ENCODE data around the gene ENAM.
"Not testable (repeated sequence)": the region's sequence is repeated elsewhere in the genome, so short reads cannot be mapped to it uniquely, and the experiment has no call there.

Gene ENAM

GRCh38 chr4:70627620-70628019 is 924 bp upstream of the ENAM start:
- DNase-seq, result no peak

- no peak for DNase-seq
These were observed 1.0 kb downstream of the ENAM start for GRCh38 chr4:70629469-70630090.

DNA sequence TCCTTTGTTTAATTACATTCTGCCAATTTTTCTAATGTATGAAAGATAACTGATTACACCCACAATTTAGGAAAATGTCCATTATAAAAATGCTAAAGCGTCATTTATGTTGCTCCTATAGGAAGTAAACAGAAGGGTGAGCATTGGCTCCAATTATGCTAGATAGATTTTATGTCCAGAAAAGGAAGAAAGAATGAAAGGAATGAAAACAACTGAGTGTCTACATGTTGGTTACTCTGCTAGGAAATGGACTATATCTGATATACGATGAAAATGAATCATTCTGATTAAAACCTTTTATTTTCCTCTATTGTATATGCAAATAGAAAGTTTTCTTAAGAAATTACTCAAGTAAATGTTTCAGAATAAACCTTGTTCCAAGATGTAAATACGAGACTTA is 1.6 kb downstream of the ENAM start:
- no peak for DNase-seq

- DNase-seq, result no peak
These were observed 3.5 kb downstream of the ENAM start for GRCh38 chr4:70632028-70632427.

GRCh38 chr4:70634482-70634881 is 5.9 kb downstream of the ENAM start:
- DNase-seq, result no peak

DNA sequence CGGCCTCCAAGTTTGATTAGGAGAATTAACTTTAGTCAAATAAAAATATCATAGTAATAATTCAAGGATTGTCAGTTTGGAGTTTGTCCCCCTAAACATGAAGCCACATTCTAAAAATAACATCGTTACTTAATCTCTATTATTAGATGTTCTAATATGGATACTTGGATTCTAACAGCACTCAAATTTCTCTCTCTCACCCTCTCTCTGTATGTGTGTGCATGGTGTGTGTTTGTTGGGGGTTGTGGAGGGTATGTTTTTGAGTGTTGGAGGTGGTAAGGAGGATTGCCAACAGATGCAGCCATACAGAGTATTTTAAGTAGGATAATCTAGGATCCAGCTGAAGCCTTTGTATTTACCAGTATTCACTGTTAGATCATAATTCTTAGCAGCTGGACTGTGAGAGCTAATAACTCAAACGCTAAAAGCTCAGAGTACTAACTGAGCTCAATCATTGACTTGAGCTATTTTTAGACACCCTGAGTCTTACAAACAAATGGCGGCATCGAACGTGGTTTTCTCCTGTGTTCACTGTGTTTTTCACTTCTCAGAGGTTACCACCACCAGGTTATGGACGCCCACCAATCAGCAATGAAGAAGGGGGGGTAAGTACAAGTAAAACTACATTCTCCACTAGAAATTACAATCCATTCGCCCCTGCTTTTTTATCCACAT is 8.8 kb downstream of the ENAM start:
- no peak for DNase-seq

- no peak for DNase-seq
These were observed 11.6 kb downstream of the ENAM start for GRCh38 chr4:70640192-70640591.

GRCh38 chr4:70650741-70651140 is 22.2 kb downstream of the ENAM start:
- not testable (repeated sequence) for DNase-seq

GRCh38 chr4:70651864-70652506 is 23.4 kb downstream of the ENAM start:
- no peak for DNase-seq

GRCh38 chr4:70654605-70655011 is 26.1 kb downstream of the ENAM start:
- DNase-seq, result no peak

GRCh38 chr4:70657326-70657725 is 28.8 kb downstream of the ENAM start:
- DNase-seq, result no peak

- DNase-seq, result no peak
These were observed 29.9 kb downstream of the ENAM start for GRCh38 chr4:70658418-70658817.

DNA sequence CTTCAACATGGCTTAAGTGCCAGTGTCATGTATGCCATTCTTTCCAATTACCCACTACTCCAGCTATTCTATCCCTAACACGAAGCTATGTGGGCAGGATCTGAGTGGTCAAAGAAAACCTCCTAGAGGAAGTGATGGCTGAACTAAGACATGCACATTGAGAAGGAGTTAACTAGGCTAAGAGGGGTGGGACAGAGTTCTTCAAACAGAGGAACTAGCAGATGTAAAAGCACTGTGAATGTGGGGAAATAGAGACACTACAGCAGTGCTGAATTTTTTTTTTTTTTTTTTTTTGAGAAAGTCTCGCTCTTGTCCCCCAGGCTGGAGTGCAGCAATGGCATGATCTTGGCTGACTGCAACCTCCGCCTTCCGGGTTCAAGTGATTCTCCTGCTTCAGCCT is 31.6 kb downstream of the ENAM start:
- DNase-seq, result no peak

DNA sequence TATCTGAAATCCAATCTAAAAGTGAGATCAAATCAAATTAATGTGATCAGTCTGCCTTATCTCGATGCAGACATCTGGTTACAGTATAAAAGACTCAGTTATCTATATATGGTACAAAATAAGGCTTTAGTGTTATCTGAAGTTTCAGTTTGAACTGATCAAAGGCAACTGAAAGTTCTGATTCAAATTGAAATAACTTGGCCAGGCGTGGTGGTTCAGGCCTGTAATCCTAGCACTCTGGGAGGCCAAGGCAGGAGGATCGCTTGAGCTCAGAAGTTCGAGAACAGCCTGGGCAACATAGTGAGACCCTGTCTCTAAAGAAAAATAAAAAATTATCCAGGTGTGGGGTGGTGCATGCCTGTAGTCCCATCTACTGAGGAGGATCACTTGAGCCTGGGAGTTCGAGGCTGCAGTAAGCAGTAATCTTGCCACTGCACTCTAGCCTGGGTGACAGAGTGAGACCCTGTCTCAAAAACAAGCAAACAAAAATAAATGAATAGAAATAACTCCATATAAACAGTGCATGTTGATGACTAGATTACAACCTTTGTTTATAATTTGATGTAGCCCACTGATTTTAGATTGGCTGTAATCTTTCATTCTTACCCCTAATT is 32.9 kb downstream of the ENAM start:
- not testable (repeated sequence) for DNase-seq

GRCh38 chr4:70666369-70666768 is 37.8 kb downstream of the ENAM start, which contains the start of gene JCHAIN:
TSS of gene JCHAIN (minus strand) at chr4:70666508. CDS start at chr4:70666490, 18 bp downstream.
- DNase-seq, result no peak

DNA sequence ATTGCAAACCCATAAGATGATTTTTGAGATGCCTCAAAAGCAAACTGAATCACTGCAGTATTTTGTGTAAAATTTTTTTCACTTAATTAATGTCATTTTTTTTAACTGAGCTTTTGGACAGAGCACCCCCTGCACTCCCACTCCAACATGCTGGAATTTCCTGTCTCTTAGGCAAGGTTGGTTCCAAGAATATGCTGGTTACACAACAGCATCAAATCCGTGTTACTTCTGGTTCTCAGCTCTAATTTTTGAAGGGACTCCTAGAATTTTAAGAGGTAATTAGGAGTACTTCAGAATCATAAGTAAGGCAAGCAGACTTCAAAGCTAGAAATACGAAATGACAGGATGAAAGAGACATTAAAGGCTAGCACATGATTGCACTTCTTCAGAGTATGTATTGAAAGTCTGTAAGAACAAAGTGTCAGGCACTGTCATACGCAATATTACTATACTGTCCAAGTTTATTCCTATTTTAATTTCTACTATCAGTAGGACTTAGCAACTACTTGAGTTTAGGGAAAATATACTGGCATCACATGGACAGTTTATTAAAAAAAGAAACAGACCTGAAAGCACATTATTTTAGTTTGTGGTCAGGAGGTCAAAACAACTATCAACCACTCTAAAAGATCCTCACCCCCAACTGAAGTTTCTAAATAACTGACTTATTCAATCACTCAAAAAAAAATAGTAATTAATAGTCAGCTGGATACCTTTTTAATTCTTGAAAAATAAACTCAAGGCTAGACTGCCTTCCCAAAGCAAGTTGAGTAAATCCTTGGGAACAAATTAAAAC is 39.4 kb downstream of the ENAM start:
- no peak for DNase-seq

DNA sequence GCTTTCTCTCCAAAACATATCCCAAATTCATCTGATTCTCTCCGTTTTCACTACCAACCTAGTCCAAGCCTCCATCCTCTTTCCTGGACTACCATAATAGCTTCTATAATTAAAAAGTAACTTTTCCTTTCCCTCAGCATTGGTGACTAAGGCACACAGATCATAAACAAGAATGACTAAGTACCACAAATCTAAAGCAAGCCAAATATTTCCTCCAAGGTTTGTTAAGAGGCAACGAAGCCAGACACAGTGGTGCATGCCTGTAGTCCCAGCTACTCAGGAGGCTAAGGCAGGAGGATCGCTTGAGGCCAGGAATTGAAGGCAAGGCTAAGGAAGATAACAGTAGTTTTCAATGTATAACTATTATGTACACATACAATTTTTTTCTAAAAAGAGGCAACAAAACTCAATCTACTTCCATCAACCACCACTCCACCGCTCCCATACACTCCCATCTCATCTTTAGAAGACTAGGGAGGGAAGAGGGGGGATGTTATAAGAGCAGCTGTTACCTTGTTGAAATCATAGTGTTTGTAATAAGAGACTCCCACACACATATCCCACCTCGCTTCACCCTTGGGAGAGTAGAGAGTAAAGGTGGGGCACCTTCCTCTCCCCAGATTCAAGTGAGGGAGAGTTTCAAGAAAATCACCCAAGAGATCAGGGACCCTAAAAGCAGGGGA is 41.9 kb downstream of the ENAM start:
- DNase-seq, result no peak

GRCh38 chr4:70671091-70671490 is 42.5 kb downstream of the ENAM start:
- DNase-seq, result no peak

GRCh38 chr4:70674191-70674590 is 45.6 kb downstream of the ENAM start:
- DNase-seq, result no peak

- no peak for DNase-seq
These were observed 46.2 kb downstream of the ENAM start for GRCh38 chr4:70674731-70675130.

- DNase-seq, result no peak
These were observed 48.1 kb downstream of the ENAM start for GRCh38 chr4:70676554-70677090.

DNA sequence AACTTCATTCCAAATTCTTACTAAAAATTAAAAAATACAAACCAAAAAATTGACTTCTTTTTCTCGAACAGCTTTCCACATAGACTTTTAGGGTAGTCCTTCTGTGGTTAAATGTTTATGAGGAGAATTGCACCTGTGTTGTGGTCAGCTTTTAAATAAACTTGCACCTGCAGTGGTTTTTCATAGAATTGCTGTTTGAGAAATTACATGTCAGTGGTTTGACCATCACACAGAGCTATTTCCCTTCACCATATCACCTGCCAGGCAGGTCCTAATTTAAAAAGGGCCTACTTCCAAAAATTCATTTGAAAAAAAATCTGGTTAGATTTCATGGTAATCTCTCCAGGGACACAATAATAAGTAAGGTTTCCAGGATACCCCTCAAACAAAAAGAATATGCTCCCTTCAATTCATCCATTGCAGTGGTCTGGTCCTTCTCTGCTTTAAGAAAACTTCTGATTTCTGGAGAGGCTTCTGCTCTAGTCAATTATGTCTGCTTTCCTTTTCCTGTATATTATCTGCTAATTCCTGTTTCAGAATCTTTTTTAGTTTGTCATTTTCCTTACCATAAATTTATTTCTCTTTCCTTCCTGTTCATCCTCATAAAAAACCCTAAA is 49.9 kb downstream of the ENAM start:
- no peak for DNase-seq
